B cell (primary cell): Measurements from ENCODE around the gene CTNNBL1. TPM values are rescaled to one million over a fixed set of nuclear protein-coding genes. Genes with fewer than 3 reads are reported as not detected.

ENCODE experiments used
- ATAC-seq: fragments of 200-7000 bp; cut with Tn5 transposase; one replicate; pipeline ENCODE4 v1.10.0; 2021; ENCODE audit warnings: low read depth, mild to moderate bottlenecking, moderate number of reproducible peaks, moderate library complexity
- CTCF ChIA-PET: fragments of 350-600 bp; sonication (Branson Sonifier 250); formaldehyde crosslinking; loops from one replicate; lab custom pipeline; 2021; ENCODE audit warnings: antibody characterized with exemption, inconsistent platforms; lab: Charles Lee
- POLR2A ChIA-PET: fragments of 350-600 bp; sonication (Branson Sonifier 250); formaldehyde crosslinking; loops from one replicate; lab custom pipeline; 2021; ENCODE audit warnings: antibody characterized with exemption; lab: Charles Lee
- DNase-seq: peaks from one replicate; pipeline ENCODE4 v3.0.0; 2013
- H2AFZ ChIP-seq: 2 replicates; pipeline ENCODE4 v1.6.1; 2012; ENCODE audit warnings: mild to moderate bottlenecking, low read depth, low read length; ENCODE audit not compliant: insufficient read depth, poor library complexity, severe bottlenecking
- H3K27ac ChIP-seq, 2 donors: 1 replicate in 1 of 2; 2 replicates in 1 of 2; pipeline ENCODE4 v1.5.1; 2012 to 2013; ENCODE audit warnings: low read length in 2 of 2, mild to moderate bottlenecking in 2 of 2, moderate library complexity in 1 of 2
- H3K27me3 ChIP-seq, 4 experiments: fragments of 200-600 bp in 1 of 4; sonication (generic) in 1 of 4; replicated peaks in 1 of 4; 1 replicate in 2 of 4; 2 replicates in 2 of 4; pipeline versions ENCODE4 v1.6.1 to v1.7.0; 2013 to 2016; ENCODE audit warnings: low read length in 3 of 4, mild to moderate bottlenecking in 2 of 4, mixed read lengths in 1 of 4, moderate library complexity in 1 of 4; ENCODE audit not compliant: insufficient read depth in 4 of 4, control insufficient read depth in 3 of 4; ENCODE audit errors: control extremely low read depth in 1 of 4
- H3K36me3 ChIP-seq, 2 experiments: replicated peaks in 1 of 2; 1 replicate in 1 of 2; 2 replicates in 1 of 2; pipeline versions ENCODE4 v1.6.1 to v1.7.1; 2013; ENCODE audit warnings: low read length in 1 of 2; ENCODE audit not compliant: insufficient read depth in 2 of 2, control insufficient read depth in 1 of 2; ENCODE audit errors: control extremely low read depth in 1 of 2, extremely low read depth in 1 of 2
- H3K4me1 ChIP-seq, 2 donors: fragments of 200-600 bp in 1 of 2; sonication (generic) in 1 of 2; 1 replicate in 1 of 2; 2 replicates in 1 of 2; pipeline versions ENCODE4 v1.5.1 to v1.6.1; 2013 to 2017; ENCODE audit warnings: low read length in 2 of 2; ENCODE audit not compliant: control insufficient read depth in 2 of 2, insufficient read depth in 2 of 2
- H3K4me2 ChIP-seq: replicated peaks from 2 replicates; pipeline ENCODE3; 2012; ENCODE audit warnings: mild to moderate bottlenecking, low read depth, low read length; ENCODE audit not compliant: poor library complexity, severe bottlenecking
- H3K4me3 ChIP-seq, 5 experiments: fragments of 200-600 bp in 1 of 5; sonication (generic) in 1 of 5; 1 replicate in 3 of 5; 2 replicates in 2 of 5; pipeline versions ENCODE4 v1.5.1 to v1.7.0; 2011 to 2016; ENCODE audit warnings: low read length in 4 of 5, mild to moderate bottlenecking in 4 of 5, low read depth in 2 of 5, control low read depth in 1 of 5, moderate library complexity in 1 of 5; ENCODE audit not compliant: insufficient read depth in 1 of 5; ENCODE audit errors: control extremely low read depth in 1 of 5, extremely low read depth in 1 of 5
- H3K79me2 ChIP-seq: fragments of 200-600 bp; sonication (generic); one replicate; pipeline ENCODE4 v1.6.0; 2016; ENCODE audit warnings: low read length; ENCODE audit not compliant: control insufficient read depth, insufficient read depth
- H3K9ac ChIP-seq: fragments of 200-600 bp; sonication (generic); 2 replicates; pipeline ENCODE4 v1.6.1; 2017; ENCODE audit warnings: mild to moderate bottlenecking, low read length, moderate library complexity
- H3K9me3 ChIP-seq, 3 donors: one replicate each; pipeline versions ENCODE4 v1.6.1 to v1.7.1; 2013; ENCODE audit warnings: low read length in 2 of 3; ENCODE audit not compliant: control insufficient read depth in 2 of 3, insufficient read depth in 1 of 3; ENCODE audit errors: control extremely low read depth in 1 of 3
- H4K20me1 ChIP-seq: 2 replicates; pipeline ENCODE4 v1.6.0; 2012; ENCODE audit warnings: mild to moderate bottlenecking, low read length; ENCODE audit not compliant: insufficient read depth, control insufficient read depth, poor library complexity, severe bottlenecking
- H3K27ac Mint-ChIP-seq: one replicate; pipeline ENCODE4 v1.8.0; 2021; ENCODE audit warnings: mixed read lengths
- H3K27me3 Mint-ChIP-seq: one replicate; pipeline ENCODE4 v1.8.0; 2021; ENCODE audit warnings: mixed read lengths
- H3K4me1 Mint-ChIP-seq: one replicate; pipeline ENCODE4 v1.8.0; 2021; ENCODE audit warnings: mixed read lengths
- H3K4me3 Mint-ChIP-seq: one replicate; pipeline ENCODE4 v1.8.0; 2021; ENCODE audit warnings: mixed read lengths
- H3K9me3 Mint-ChIP-seq: one replicate; pipeline ENCODE4 v1.8.0; 2022; ENCODE audit warnings: mixed read lengths; ENCODE audit not compliant: insufficient read depth
- CTCF ChIP-seq: fragments of 200-600 bp; IDR thresholded peaks from one replicate; pipeline ENCODE4 v1.8.0; 2022; ENCODE audit warnings: antibody characterized with exemption, mild to moderate bottlenecking
- EZH2 ChIP-seq: IDR thresholded peaks from 2 replicates; pipeline ENCODE4 v1.6.1; 2012; ENCODE audit warnings: borderline replicate concordance, low read depth, mild to moderate bottlenecking, moderate library complexity, low read length; ENCODE audit not compliant: insufficient read depth, poor library complexity, severe bottlenecking
- WGBS: methylation state at CpG from one replicate; pipeline ENCODE4 v1.1.5; 2013; ENCODE audit warnings: missing lambda C conversion rate; ENCODE audit not compliant: insufficient coverage; 5-methylcytosine and 5-hydroxymethylcytosine counted together
- intact Hi-C: fragments of 100-400 bp; cut with micrococcal nuclease; formaldehyde crosslinking; loops from one replicate; pipeline ENCODE4 v1.10.0; 2022
- polyA plus RNA-seq: library from polyadenylated mRNA; depleted of rRNA; stranded (reverse); fragments of >200 nt; gene quantifications from 2 replicates; pipeline ENCODE4 v1.2.3, GENCODE V29; 2012
- total RNA-seq, 2 donors: library from RNA; stranded (reverse); fragments of 120-200 nt in 1 of 2; gene quantifications; 1 replicate in 1 of 2; 2 replicates in 1 of 2; pipeline versions ENCODE4 v1.2.3 to v1.2.4, GENCODE V29; 2013 to 2022

CTNNBL1 gene
- total and polyA plus RNA-seq, 2 donors (not counting 1 experiment from before 2014, with no cell fraction given): 25.3 to 64.7 TPM

- no peak overlapping the region for H3K4me2 ChIP-seq
- Mint-ChIP-seq H3K27ac (no peak overlapping the region), H3K4me3 (no peak overlapping the region), H3K4me1 (peaks cover 9% of the 10 kb centered on the region), H3K9me3 (no peaks in the 10 kb centered on the region), H3K27me3 (no peaks in the 10 kb centered on the region)
- ATAC-seq (no peak), DNase-seq (no peak)
- H2AFZ ChIP-seq: no peak overlapping the region
- no peaks in the 10 kb centered on the region for H3K27me3 ChIP-seq
- no peak overlapping the region for H3K9ac ChIP-seq
- no peaks in the 10 kb centered on the region for H3K4me1 ChIP-seq
- TF ChIP-seq EZH2 (no peak), CTCF (no peak)
- peaks cover 2 to 47% of the 10 kb centered on the region in 2 experiments for H3K36me3 ChIP-seq
- no peak overlapping the region for H3K4me3 ChIP-seq
- no peaks in the 10 kb centered on the region for H3K79me2 ChIP-seq
- no CpG with 5 or more reads among the region's 3 CpGs for WGBS
- ChIA-PET CTCF (no interaction called here), POLR2A (no interaction called here)
- intact Hi-C loops: no loop called here
- H4K20me1 ChIP-seq: no peaks in the 10 kb centered on the region
- no peaks in the 10 kb centered on the region for H3K9me3 ChIP-seq
- no peak overlapping the region for H3K27ac ChIP-seq
Observed at GRCh38 chr20:37839432-37839827, 145.6 kb downstream of the CTNNBL1 start.

- Histone ChIP-seq H3K4me1 (no peaks in the 10 kb centered on the region), H4K20me1 (no peaks in the 10 kb centered on the region), H3K79me2 (no peaks in the 10 kb centered on the region), H3K36me3 (peaks cover 2 to 47% of the 10 kb centered on the region in 2 experiments), H3K9me3 (no peaks in the 10 kb centered on the region), H3K27me3 (no peaks in the 10 kb centered on the region), H3K4me2 (no peak overlapping the region), H2AFZ (no peak overlapping the region), H3K9ac (no peak overlapping the region), H3K4me3 (no peak overlapping the region), H3K27ac (no peak overlapping the region)
- peaks cover 9% of the 10 kb centered on the region for H3K4me1 Mint-ChIP-seq
- ATAC-seq (no peak), DNase-seq (no peak)
- CTCF ChIA-PET: interaction anchor here (1.2 kb wide), 1 partner anchor 35 kb away, joined by 3 read pairs; no protein-coding TSS in a partner anchor
- TF ChIP-seq CTCF (no peak), EZH2 (no peak)
- H3K27ac Mint-ChIP-seq: no peak overlapping the region
- H3K9me3 Mint-ChIP-seq: no peaks in the 10 kb centered on the region
- POLR2A ChIA-PET: no interaction called here
- H3K4me3 Mint-ChIP-seq: no peak overlapping the region
- 98% methylated on average over 7 of the region's 7 CpGs for WGBS
- intact Hi-C loops: no loop called here
- H3K27me3 Mint-ChIP-seq: no peaks in the 10 kb centered on the region
Observed at GRCh38 chr20:37839955-37840354, 146.1 kb downstream of the CTNNBL1 start.
